HG02885 (cell line): ENCODE results near the gene ECD.
"Not testable (repeated sequence)": the region's sequence is repeated elsewhere in the genome, so short reads cannot be mapped to it uniquely, and the experiment has no call there.

ENCODE experiments used
- ATAC-seq: cut with Tn5 transposase; IDR thresholded peaks from one replicate; pipeline ENCODE4 v1.9.1; 2021; ENCODE audit warnings: mild to moderate bottlenecking; ENCODE audit not compliant: unreplicated experiment, poor library complexity

The ECD gene

GRCh38 chr10:73109248-73109652 is 58.6 kb downstream of the ECD start:
- ATAC-seq = not testable (repeated sequence)

- ATAC-seq = no peak
Measured at GRCh38 chr10:73106301-73106700, 61.5 kb downstream of the ECD start.

- no peak for ATAC-seq
Measured at GRCh38 chr10:73099141-73099540, 68.7 kb downstream of the ECD start.

GRCh38 chr10:73097305-73097670 is 70.5 kb downstream of the ECD start:
- peak; percentile 1 for ATAC-seq

GRCh38 chr10:73096449-73097304 is 71.1 kb downstream of the ECD start, which contains the start of gene P4HA1:
Gene P4HA1 (minus strand): TSS chr10:73096866. CDS start chr10:73074883, 21,983 bp downstream.
- peak; percentile 87 for ATAC-seq

- peak; percentile 34 for ATAC-seq
Measured at GRCh38 chr10:73096041-73096448, 71.8 kb downstream of the ECD start.

- no peak for ATAC-seq
Measured at GRCh38 chr10:73095481-73096021, 72.3 kb downstream of the ECD start.

- ATAC-seq = no peak
Measured at GRCh38 chr10:73094986-73095480, 72.8 kb downstream of the ECD start.

- no peak for ATAC-seq
Measured at GRCh38 chr10:73093922-73094850, 73.6 kb downstream of the ECD start.

GRCh38 chr10:73092830-73093229 is 75.0 kb downstream of the ECD start:
- ATAC-seq = no peak

GRCh38 chr10:73088304-73088703 is 79.5 kb downstream of the ECD start:
- no peak for ATAC-seq

- no peak for ATAC-seq
Measured at GRCh38 chr10:73086816-73087215, 81.0 kb downstream of the ECD start.

GRCh38 chr10:73084209-73084608 is 83.6 kb downstream of the ECD start:
- no peak for ATAC-seq
